ENCODE results near the gene TRAPPC8.

TRAPPC8 gene, protein sequence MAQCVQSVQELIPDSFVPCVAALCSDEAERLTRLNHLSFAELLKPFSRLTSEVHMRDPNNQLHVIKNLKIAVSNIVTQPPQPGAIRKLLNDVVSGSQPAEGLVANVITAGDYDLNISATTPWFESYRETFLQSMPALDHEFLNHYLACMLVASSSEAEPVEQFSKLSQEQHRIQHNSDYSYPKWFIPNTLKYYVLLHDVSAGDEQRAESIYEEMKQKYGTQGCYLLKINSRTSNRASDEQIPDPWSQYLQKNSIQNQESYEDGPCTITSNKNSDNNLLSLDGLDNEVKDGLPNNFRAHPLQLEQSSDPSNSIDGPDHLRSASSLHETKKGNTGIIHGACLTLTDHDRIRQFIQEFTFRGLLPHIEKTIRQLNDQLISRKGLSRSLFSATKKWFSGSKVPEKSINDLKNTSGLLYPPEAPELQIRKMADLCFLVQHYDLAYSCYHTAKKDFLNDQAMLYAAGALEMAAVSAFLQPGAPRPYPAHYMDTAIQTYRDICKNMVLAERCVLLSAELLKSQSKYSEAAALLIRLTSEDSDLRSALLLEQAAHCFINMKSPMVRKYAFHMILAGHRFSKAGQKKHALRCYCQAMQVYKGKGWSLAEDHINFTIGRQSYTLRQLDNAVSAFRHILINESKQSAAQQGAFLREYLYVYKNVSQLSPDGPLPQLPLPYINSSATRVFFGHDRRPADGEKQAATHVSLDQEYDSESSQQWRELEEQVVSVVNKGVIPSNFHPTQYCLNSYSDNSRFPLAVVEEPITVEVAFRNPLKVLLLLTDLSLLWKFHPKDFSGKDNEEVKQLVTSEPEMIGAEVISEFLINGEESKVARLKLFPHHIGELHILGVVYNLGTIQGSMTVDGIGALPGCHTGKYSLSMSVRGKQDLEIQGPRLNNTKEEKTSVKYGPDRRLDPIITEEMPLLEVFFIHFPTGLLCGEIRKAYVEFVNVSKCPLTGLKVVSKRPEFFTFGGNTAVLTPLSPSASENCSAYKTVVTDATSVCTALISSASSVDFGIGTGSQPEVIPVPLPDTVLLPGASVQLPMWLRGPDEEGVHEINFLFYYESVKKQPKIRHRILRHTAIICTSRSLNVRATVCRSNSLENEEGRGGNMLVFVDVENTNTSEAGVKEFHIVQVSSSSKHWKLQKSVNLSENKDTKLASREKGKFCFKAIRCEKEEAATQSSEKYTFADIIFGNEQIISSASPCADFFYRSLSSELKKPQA (N-terminal part only)

DNA sequence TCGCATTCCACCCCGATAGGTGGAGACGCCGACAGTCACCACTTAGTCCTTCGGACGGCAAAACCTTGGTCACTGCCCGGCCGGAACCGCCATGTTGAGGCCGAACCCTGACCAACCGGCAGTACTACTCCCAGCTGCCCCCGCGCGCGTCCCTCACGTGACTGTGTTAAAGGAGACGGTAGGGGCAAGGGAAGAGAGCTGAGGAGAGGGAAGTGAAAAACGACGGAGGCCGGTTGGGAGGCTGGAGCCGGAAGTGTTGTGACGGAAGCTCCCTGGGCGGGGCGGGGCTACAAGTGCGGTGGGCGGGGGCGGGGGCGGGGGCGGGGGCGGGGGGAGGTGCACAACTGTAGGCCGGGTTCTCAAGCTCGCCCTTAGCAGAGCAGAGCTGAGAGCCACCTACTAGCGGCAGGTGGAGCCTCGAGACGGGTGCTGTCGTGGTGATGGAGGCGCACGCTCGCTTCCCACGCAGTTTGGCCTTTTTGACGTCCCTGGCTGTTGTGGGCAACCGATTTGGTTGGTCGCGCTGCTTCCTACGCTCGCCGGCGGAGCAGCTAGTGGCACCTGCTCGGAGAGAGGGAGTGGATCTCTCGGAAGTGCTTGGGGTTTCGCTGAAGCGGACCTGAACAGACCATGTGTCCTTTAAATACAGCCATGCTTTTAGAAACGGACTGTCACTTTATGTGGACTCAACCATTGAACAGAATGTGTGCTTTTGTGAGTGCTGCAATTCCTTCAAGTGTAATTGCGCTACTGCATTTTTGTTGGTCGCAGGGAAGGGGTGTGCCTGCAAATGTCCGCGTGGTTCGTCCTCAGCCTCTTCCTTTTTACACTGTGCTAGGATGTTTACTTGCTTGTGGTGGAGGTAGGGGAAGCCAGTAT lies at the start of gene TRAPPC8:
TSS of gene TRAPPC8 (minus strand) at position 130 of the 879 bp plus-strand sequence. CDS start 364 bp downstream, outside the sequence.
- H3K27ac ChIP-seq (ENCODE audit: low read length): no peak within 1 kb of the TSS
- no peaks in the 10 kb centered on the region for H3K27me3 ChIP-seq (ENCODE audit: control insufficient read depth, insufficient read depth, low read length)
- DNase-seq (ENCODE audit: low read depth, low spot score): peak; percentile 89
- no peaks in the 10 kb centered on the region for H3K9me3 ChIP-seq (ENCODE audit: control insufficient read depth, insufficient read depth, low read length)
- H3K4me3 ChIP-seq (ENCODE audit: low read length): peak within 1 kb of the TSS; percentile 96
- no peaks in the 10 kb centered on the region for H3K36me3 ChIP-seq (ENCODE audit: control insufficient read depth, insufficient read depth, low read length)
- peaks cover 1% of the 10 kb centered on the region; the same call in 1 of the 2 replicates for H3K4me1 ChIP-seq (ENCODE audit: control insufficient read depth, insufficient read depth, low read length)
- no CpG with 5 or more reads among the region's 58 CpGs for WGBS (ENCODE audit: insufficient coverage, insufficient read length)

- Histone ChIP-seq H3K27ac (ENCODE audit: low read length) (no peak overlapping the region), H3K4me3 (ENCODE audit: low read length) (no peak overlapping the region), H3K9me3 (ENCODE audit: control insufficient read depth, insufficient read depth, low read length) (no peaks in the 10 kb centered on the region), H3K36me3 (ENCODE audit: control insufficient read depth, insufficient read depth, low read length) (no peaks in the 10 kb centered on the region), H3K27me3 (ENCODE audit: control insufficient read depth, insufficient read depth, low read length) (no peaks in the 10 kb centered on the region), H3K4me1 (ENCODE audit: control insufficient read depth, insufficient read depth, low read length) (no peaks in the 10 kb centered on the region; the same call in 1 of the 2 replicates)
- no peak for DNase-seq (ENCODE audit: low read depth, low spot score)
- WGBS (ENCODE audit: insufficient coverage, insufficient read length): no CpG with 5 or more reads among the region's 2 CpGs
Measured at GRCh38 chr18:31990823-31991222, 47.9 kb upstream of the TRAPPC8 start.

GRCh38 chr18:31983976-31984375 lies 41.0 kb upstream of the TRAPPC8 start:
- WGBS (ENCODE audit: insufficient coverage, insufficient read length): no CpG with 5 or more reads among the region's 5 CpGs

DNA sequence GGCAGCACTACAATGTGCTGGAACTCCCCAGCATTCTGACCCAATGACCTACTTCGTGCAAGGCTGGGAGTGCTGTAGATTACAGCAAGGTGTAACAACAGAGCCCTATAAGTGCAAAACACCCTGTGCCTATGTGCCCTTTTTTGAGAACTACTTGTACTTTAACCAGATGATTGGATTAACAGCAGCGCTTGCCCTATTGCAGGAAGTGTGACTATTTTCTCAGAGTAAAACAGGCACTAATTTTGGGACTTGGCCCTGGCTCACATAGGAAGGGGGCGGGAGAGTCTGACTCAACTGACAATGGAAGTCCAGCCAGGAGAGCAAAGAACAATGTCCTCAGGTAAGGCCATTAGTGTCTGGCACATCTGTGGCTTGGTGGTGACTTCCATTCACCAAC lies 40.1 kb upstream of the TRAPPC8 start:
- no CpG with 5 or more reads among the region's 3 CpGs for WGBS (ENCODE audit: insufficient coverage, insufficient read length)
- no peaks in the 10 kb centered on the region for H3K36me3 ChIP-seq (ENCODE audit: control insufficient read depth, insufficient read depth, low read length)
- no peak overlapping the region for H3K4me3 ChIP-seq (ENCODE audit: low read length)
- no peaks in the 10 kb centered on the region for H3K4me1 ChIP-seq (ENCODE audit: control insufficient read depth, insufficient read depth, low read length)
- DNase-seq (ENCODE audit: low read depth, low spot score): no peak
- no peak overlapping the region for H3K27ac ChIP-seq (ENCODE audit: low read length)
- no peaks in the 10 kb centered on the region for H3K27me3 ChIP-seq (ENCODE audit: control insufficient read depth, insufficient read depth, low read length)
- no peaks in the 10 kb centered on the region for H3K9me3 ChIP-seq (ENCODE audit: control insufficient read depth, insufficient read depth, low read length)

More at GRCh38 chr18:31983976-31984375, 41.0 kb upstream of the TRAPPC8 start:
- H3K9me3 ChIP-seq (ENCODE audit: control insufficient read depth, insufficient read depth, low read length): no peaks in the 10 kb centered on the region
- no peaks in the 10 kb centered on the region for H3K27me3 ChIP-seq (ENCODE audit: control insufficient read depth, insufficient read depth, low read length)
- H3K27ac ChIP-seq (ENCODE audit: low read length): no peak overlapping the region
- DNase-seq (ENCODE audit: low read depth, low spot score): no peak
- H3K4me3 ChIP-seq (ENCODE audit: low read length): no peak overlapping the region
- no peaks in the 10 kb centered on the region for H3K36me3 ChIP-seq (ENCODE audit: control insufficient read depth, insufficient read depth, low read length)
- H3K4me1 ChIP-seq (ENCODE audit: control insufficient read depth, insufficient read depth, low read length): no peaks in the 10 kb centered on the region

GRCh38 chr18:31980863-31981262 lies 37.9 kb upstream of the TRAPPC8 start:
- Histone ChIP-seq H3K36me3 (ENCODE audit: control insufficient read depth, insufficient read depth, low read length) (no peaks in the 10 kb centered on the region), H3K9me3 (ENCODE audit: control insufficient read depth, insufficient read depth, low read length) (no peaks in the 10 kb centered on the region), H3K27me3 (ENCODE audit: control insufficient read depth, insufficient read depth, low read length) (no peaks in the 10 kb centered on the region), H3K27ac (ENCODE audit: low read length) (no peak overlapping the region), H3K4me1 (ENCODE audit: control insufficient read depth, insufficient read depth, low read length) (no peaks in the 10 kb centered on the region), H3K4me3 (ENCODE audit: low read length) (no peak overlapping the region)
- DNase-seq (ENCODE audit: low read depth, low spot score): no peak

- Histone ChIP-seq H3K36me3 (ENCODE audit: control insufficient read depth, insufficient read depth, low read length) (no peaks in the 10 kb centered on the region), H3K9me3 (ENCODE audit: control insufficient read depth, insufficient read depth, low read length) (0 out of 2 replicates have a peak, but pooled peaks cover under 1% of the 10 kb centered on the region), H3K4me3 (ENCODE audit: low read length) (no peak overlapping the region), H3K4me1 (ENCODE audit: control insufficient read depth, insufficient read depth, low read length) (no peaks in the 10 kb centered on the region), H3K27me3 (ENCODE audit: control insufficient read depth, insufficient read depth, low read length) (no peaks in the 10 kb centered on the region), H3K27ac (ENCODE audit: low read length) (no peak overlapping the region)
- no peak for DNase-seq (ENCODE audit: low read depth, low spot score)
- WGBS (ENCODE audit: insufficient coverage, insufficient read length): no CpG with 5 or more reads among the region's 2 CpGs
Measured at GRCh38 chr18:31979714-31980113, 36.8 kb upstream of the TRAPPC8 start.

- H3K36me3 ChIP-seq (ENCODE audit: control insufficient read depth, insufficient read depth, low read length): no peaks in the 10 kb centered on the region
- no peaks in the 10 kb centered on the region for H3K4me1 ChIP-seq (ENCODE audit: control insufficient read depth, insufficient read depth, low read length)
- peaks cover 4% of the 10 kb centered on the region; the same call in 1 of the 2 replicates for H3K9me3 ChIP-seq (ENCODE audit: control insufficient read depth, insufficient read depth, low read length)
- H3K27me3 ChIP-seq (ENCODE audit: control insufficient read depth, insufficient read depth, low read length): no peaks in the 10 kb centered on the region
- H3K27ac ChIP-seq (ENCODE audit: low read length): no peak overlapping the region
- no peak overlapping the region for H3K4me3 ChIP-seq (ENCODE audit: low read length)
- WGBS (ENCODE audit: insufficient coverage, insufficient read length): no CpG with 5 or more reads among the region's 5 CpGs
- no peak for DNase-seq (ENCODE audit: low read depth, low spot score)
Measured at GRCh38 chr18:31978616-31979015, 35.7 kb upstream of the TRAPPC8 start.

GRCh38 chr18:31977270-31977872 lies 34.4 kb upstream of the TRAPPC8 start:
- Histone ChIP-seq H3K4me1 (ENCODE audit: control insufficient read depth, insufficient read depth, low read length) (no peaks in the 10 kb centered on the region), H3K27me3 (ENCODE audit: control insufficient read depth, insufficient read depth, low read length) (no peaks in the 10 kb centered on the region), H3K36me3 (ENCODE audit: control insufficient read depth, insufficient read depth, low read length) (no peaks in the 10 kb centered on the region), H3K9me3 (ENCODE audit: control insufficient read depth, insufficient read depth, low read length) (peaks cover 5% of the 10 kb centered on the region), H3K27ac (ENCODE audit: low read length) (no peak overlapping the region), H3K4me3 (ENCODE audit: low read length) (no peak overlapping the region)
- no CpG with 5 or more reads among the region's 9 CpGs for WGBS (ENCODE audit: insufficient coverage, insufficient read length)
- peak; percentile 43 for DNase-seq (ENCODE audit: low read depth, low spot score)

GRCh38 chr18:31976242-31976641 lies 33.3 kb upstream of the TRAPPC8 start:
- no peaks in the 10 kb centered on the region for H3K36me3 ChIP-seq (ENCODE audit: control insufficient read depth, insufficient read depth, low read length)
- H3K27me3 ChIP-seq (ENCODE audit: control insufficient read depth, insufficient read depth, low read length): no peaks in the 10 kb centered on the region
- H3K27ac ChIP-seq (ENCODE audit: low read length): no peak overlapping the region
- no peak for DNase-seq (ENCODE audit: low read depth, low spot score)
- no peaks in the 10 kb centered on the region for H3K4me1 ChIP-seq (ENCODE audit: control insufficient read depth, insufficient read depth, low read length)
- peaks cover 5% of the 10 kb centered on the region for H3K9me3 ChIP-seq (ENCODE audit: control insufficient read depth, insufficient read depth, low read length)
- no peak overlapping the region for H3K4me3 ChIP-seq (ENCODE audit: low read length)
- no CpG with 5 or more reads among the region's 3 CpGs for WGBS (ENCODE audit: insufficient coverage, insufficient read length)
